Osteocyte (in vitro differentiated cells): Measurements from ENCODE around the gene SHISA5. TPM values are rescaled to one million over a fixed set of nuclear protein-coding genes. Genes with fewer than 3 reads are reported as not detected.
"Not testable (repeated sequence)": the region's sequence is repeated elsewhere in the genome, so short reads cannot be mapped to it uniquely, and the experiment has no call there.

Experiments used
- DNase-seq: peaks from one replicate; pipeline ENCODE4 v3.0.0; 2021; ENCODE audit warnings: mixed read lengths; ENCODE audit not compliant: unreplicated experiment; ENCODE audit errors: extremely low spot score
- H3K27ac Mint-ChIP-seq: one replicate; pipeline ENCODE4 v1.8.0; 2021; ENCODE audit warnings: mild to moderate bottlenecking, mixed read lengths; ENCODE audit not compliant: unreplicated experiment
- H3K27me3 Mint-ChIP-seq: one replicate; pipeline ENCODE4 v1.8.0; 2021; ENCODE audit warnings: mixed read lengths; ENCODE audit not compliant: unreplicated experiment
- H3K36me3 Mint-ChIP-seq: one replicate; pipeline ENCODE4 v1.8.0; 2021; ENCODE audit warnings: mixed read lengths; ENCODE audit not compliant: unreplicated experiment
- H3K4me1 Mint-ChIP-seq: one replicate; pipeline ENCODE4 v1.8.0; 2021; ENCODE audit warnings: mixed read lengths; ENCODE audit not compliant: unreplicated experiment
- H3K4me3 Mint-ChIP-seq: one replicate; pipeline ENCODE4 v1.8.0; 2021; ENCODE audit warnings: mild to moderate bottlenecking, moderate library complexity, mixed read lengths; ENCODE audit not compliant: unreplicated experiment
- H3K9me3 Mint-ChIP-seq: one replicate; pipeline ENCODE4 v1.8.0; 2021; ENCODE audit warnings: mixed read lengths; ENCODE audit not compliant: unreplicated experiment
- total RNA-seq: library from RNA; stranded (reverse); gene quantifications from 2 replicates; pipeline ENCODE4 v1.2.1, GENCODE V29; 2021
- TF ChIP-seq, protein P1 (sequence below): fragments of 200-600 bp; sonication (generic); IDR thresholded peaks from 2 replicates; pipeline ENCODE4 v1.5.0; 2021; ENCODE audit warnings: antibody characterized with exemption, mild to moderate bottlenecking, moderate library complexity

The SHISA5 gene
- total RNA-seq, 1 donor from 2014 or later = 203 TPM

DNA sequence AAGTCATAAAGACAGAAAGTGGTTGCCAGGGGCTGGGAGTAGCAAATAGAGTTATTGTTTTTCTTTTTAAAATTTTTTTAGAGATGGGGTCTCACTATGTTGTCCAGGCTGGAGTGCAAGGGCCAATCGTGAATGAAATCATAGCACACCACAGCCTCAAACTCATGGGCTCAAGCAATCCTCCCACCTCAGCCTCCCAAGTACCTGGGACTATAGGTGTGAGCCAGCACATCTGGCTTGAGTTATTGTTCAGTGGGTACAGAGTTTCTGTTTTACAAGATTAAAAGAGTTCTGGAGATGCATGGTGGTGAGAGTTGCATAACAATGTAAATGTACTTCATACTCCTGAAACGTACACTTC is 29.0 kb upstream of the SHISA5 start:
- H3K36me3 Mint-ChIP-seq = peaks cover 27% of the 10 kb centered on the region
- H3K4me1 Mint-ChIP-seq = no peaks in the 10 kb centered on the region
- no peak overlapping the region for H3K4me3 Mint-ChIP-seq
- no peak overlapping the region for H3K27ac Mint-ChIP-seq
- no peaks in the 10 kb centered on the region for H3K9me3 Mint-ChIP-seq
- no peak for DNase-seq
- TF ChIP-seq, protein P1, sequence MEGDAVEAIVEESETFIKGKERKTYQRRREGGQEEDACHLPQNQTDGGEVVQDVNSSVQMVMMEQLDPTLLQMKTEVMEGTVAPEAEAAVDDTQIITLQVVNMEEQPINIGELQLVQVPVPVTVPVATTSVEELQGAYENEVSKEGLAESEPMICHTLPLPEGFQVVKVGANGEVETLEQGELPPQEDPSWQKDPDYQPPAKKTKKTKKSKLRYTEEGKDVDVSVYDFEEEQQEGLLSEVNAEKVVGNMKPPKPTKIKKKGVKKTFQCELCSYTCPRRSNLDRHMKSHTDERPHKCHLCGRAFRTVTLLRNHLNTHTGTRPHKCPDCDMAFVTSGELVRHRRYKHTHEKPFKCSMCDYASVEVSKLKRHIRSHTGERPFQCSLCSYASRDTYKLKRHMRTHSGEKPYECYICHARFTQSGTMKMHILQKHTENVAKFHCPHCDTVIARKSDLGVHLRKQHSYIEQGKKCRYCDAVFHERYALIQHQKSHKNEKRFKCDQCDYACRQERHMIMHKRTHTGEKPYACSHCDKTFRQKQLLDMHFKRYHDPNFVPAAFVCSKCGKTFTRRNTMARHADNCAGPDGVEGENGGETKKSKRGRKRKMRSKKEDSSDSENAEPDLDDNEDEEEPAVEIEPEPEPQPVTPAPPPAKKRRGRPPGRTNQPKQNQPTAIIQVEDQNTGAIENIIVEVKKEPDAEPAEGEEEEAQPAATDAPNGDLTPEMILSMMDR = no peak
- no peaks in the 10 kb centered on the region for H3K27me3 Mint-ChIP-seq

DNA sequence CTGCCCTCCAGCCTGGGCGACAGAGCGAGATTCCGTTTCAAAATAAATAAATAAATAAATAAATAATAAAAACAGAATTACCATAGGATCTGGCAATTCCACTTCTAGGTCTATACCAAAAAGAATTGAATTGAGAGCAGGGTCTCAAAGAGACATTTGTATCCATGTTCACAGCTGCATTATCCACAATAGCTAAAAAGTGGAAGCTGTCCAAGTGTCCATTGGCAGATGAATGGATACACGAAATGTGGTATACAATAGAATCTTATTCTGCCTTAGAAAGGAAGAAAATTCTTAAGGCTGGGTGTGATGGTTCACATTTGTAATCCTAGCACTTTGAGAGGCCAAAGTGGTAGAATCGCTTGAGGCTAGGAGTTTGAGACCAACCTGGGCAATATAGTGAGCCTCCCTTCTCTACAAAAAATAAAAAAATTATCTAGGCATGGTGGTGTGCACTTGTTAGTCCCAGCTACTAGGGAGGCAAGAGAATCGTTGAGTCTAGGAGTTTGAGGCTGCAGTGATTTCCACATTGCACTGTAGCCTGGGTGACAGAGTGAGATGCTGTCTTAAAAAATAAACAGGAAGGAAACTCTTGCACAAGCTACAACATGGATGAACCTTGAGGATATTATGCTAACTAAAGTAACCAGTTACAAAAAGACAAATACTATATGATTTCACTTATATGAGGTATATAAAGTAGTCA is 28.4 kb upstream of the SHISA5 start:
- TF ChIP-seq, protein P1 = no peak
- Mint-ChIP-seq H3K27ac (no peak overlapping the region), H3K36me3 (peaks cover 27% of the 10 kb centered on the region), H3K4me1 (no peaks in the 10 kb centered on the region), H3K4me3 (no peak overlapping the region), H3K27me3 (no peaks in the 10 kb centered on the region), H3K9me3 (no peaks in the 10 kb centered on the region)
- no peak for DNase-seq

DNA sequence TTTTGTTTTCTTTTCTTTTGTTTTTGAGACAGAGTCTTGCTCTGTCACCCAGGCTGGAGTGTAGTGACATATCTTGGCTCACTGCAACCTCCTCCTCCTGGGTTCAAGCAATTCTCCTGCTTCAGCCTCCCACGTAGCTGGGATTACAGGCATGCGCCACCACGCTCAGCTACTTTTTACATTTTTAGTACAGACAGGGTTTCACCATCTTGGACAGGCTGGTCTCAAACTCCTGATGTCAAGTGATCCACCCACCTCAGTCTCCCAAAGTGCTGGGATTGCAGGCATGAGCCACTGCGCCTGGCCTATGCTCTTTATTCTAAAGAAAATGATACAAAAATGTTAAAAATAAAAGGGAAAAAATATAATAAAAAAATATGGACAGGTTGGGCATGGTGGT is 26.7 kb upstream of the SHISA5 start:
- not testable (repeated sequence) for H3K9me3 Mint-ChIP-seq, H3K27me3 Mint-ChIP-seq

DNA sequence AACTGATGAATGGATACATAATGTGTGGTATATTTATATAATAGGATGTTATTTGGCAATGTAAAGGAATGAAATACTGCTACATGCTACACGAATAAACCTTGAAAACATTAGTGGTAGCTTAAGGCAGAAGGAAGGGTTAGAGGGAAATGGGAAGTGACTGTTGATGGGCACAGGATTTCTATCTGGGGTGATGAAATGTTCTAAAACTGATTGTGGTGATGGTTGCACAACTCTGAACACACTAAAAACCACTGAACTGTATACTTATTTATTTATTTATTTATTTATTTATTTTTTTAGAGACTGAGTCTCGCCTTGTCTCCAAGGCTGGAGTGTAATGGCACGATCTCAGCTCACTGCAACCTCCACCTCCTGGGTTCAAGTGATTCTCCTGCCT is 24.8 kb upstream of the SHISA5 start:
- H3K27me3 Mint-ChIP-seq = no peaks in the 10 kb centered on the region
- peaks cover 8% of the 10 kb centered on the region for H3K36me3 Mint-ChIP-seq
- TF ChIP-seq, protein P1 = no peak
- H3K4me1 Mint-ChIP-seq = no peaks in the 10 kb centered on the region
- DNase-seq = no peak
- no peaks in the 10 kb centered on the region for H3K9me3 Mint-ChIP-seq
- H3K4me3 Mint-ChIP-seq = no peak overlapping the region
- no peak overlapping the region for H3K27ac Mint-ChIP-seq

More for the DNA sequence above, 26.7 kb upstream of the SHISA5 start:
- H3K36me3 Mint-ChIP-seq = peaks cover 21% of the 10 kb centered on the region
- not testable (repeated sequence) for H3K27ac Mint-ChIP-seq, DNase-seq, H3K4me3 Mint-ChIP-seq, H3K4me1 Mint-ChIP-seq

DNA sequence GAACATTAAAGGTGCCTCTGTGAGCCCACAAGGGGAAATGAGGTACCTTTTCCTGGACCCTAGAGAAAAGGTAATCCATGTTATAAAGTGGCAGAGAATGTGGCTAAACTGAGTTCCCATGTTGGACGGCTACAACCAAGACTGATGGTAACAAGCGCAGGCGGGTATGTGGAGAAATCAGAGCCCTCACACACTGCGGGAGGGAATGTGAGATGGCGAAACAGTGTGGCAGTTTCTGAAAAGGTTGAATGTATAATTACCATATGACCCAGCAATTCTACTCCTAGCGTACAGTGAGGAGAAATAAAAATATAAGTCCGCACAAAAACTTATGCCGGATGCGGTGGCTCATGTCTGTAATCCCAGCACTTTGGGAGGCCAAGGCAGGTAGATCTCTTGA is 24.1 kb upstream of the SHISA5 start:
- H3K4me3 Mint-ChIP-seq = no peak overlapping the region
- no peaks in the 10 kb centered on the region for H3K9me3 Mint-ChIP-seq
- DNase-seq = no peak
- no peaks in the 10 kb centered on the region for H3K4me1 Mint-ChIP-seq
- TF ChIP-seq, protein P1 = no peak
- H3K27me3 Mint-ChIP-seq = no peaks in the 10 kb centered on the region
- peaks cover 7% of the 10 kb centered on the region for H3K36me3 Mint-ChIP-seq
- no peak overlapping the region for H3K27ac Mint-ChIP-seq
